GM21447 (cell line): ENCODE measurements around the gene ANGPTL1.
"Not testable (repeated sequence)": the region's sequence is repeated elsewhere in the genome, so short reads cannot be mapped to it uniquely, and the experiment has no call there.

Experiments
- ATAC-seq: cut with Tn5 transposase; IDR thresholded peaks from one replicate; pipeline ENCODE4 v1.9.1; 2021; ENCODE audit not compliant: unreplicated experiment

The ANGPTL1 gene

DNA sequence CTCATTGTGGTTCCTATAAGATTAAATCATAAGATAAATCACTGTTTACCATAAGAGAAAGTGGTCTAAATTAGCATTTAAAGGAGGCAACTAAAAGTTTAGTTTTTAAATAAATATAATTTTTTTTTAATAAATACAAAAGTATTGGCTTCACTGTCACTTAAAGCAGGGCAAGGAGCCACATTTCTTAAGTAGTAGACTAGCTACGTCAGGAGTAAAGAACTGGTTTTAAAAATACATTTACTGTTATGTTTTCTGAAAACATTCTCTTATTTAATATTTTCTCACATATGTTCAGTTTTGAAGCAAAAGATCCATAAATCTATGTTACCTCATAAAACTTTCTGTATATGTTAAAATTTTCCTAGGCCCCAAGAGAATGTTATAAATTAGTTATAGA is 2.2 kb downstream of the ANGPTL1 start:
- no peak for ATAC-seq

DNA sequence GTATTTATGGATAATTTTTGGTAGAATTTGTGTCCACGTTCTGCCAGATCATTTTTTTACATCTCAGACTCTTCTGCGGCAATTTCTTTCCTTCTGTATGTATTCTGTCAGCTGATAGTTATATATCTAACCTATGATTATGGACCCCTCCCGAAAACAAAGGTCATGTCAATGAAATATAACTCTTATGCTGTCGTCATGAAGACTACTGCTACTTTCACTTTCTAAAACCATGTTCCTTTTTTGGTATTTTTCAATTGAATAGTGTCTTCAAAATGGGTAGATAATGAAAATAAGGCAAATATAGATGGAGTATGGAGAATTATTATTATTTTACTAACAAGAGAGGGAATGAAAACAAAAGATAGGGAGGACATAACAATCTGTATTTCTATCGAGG is 3.2 kb downstream of the ANGPTL1 start:
- ATAC-seq: no peak

- no peak for ATAC-seq
Observed at GRCh38 chr1:178864326-178864725, 6.6 kb downstream of the ANGPTL1 start.

DNA sequence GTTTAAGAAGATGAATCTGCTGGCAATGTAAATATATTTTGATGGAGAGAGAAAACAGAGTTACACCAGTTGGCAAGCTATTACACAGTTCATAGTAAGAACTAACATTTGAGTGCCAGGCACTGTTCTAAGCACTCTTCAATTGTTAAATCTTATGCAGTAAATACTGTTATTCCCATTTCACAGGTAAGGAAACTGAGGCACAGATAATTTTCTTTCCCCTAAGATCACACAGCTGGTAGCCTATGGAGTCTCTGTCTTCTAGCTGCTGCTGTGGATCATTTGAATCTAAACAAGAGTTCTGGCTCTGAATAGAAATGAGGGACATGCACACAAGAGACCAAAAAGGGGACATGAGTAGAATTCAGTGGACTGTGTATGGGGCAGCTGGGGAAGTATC is 8.0 kb downstream of the ANGPTL1 start:
- ATAC-seq: no peak

- ATAC-seq: no peak
Observed at GRCh38 chr1:178862416-178862815, 8.5 kb downstream of the ANGPTL1 start.

GRCh38 chr1:178857126-178857525 is 13.8 kb downstream of the ANGPTL1 start:
- ATAC-seq: no peak

DNA sequence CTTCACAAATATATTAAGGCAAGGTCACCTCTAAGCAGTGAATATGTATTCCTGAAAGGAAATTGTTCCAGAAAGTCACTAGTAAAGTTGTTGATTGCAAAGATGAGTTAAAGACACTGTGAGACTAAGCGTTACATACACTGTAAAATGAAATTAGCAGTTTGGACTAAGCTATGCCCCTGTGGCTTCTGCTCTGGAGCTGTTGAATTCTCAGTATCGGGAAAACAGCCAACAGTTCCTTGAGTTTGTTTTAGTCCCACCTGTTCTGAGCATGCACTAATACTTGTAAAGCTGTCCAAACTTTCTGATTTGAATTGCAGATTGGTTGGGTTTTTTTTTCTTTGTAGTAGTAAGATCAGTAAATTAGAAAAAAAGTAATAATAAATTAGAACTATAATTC is 21.0 kb downstream of the ANGPTL1 start:
- no peak for ATAC-seq

DNA sequence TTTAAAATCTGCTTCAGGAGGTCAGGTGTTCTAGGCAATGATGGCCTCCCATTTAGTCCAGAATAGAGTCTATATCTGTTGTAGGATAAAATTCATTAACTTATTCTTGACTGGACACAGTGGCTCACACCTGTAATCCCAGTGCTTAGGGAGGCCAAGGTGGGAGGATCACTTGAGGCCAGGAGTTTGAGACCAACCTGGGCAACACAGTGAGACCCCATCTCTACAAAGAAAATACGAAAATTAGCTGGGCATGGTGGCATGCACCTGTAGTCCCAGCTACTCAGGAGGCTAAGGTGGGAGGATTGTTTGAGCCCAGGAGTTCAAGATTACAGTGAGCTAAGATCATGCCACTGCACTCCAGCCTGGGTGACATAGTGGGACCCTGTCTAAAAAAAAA is 23.0 kb downstream of the ANGPTL1 start:
- ATAC-seq: not testable (repeated sequence)

- no peak for ATAC-seq
Observed at GRCh38 chr1:178847396-178847849, 23.5 kb downstream of the ANGPTL1 start.

DNA sequence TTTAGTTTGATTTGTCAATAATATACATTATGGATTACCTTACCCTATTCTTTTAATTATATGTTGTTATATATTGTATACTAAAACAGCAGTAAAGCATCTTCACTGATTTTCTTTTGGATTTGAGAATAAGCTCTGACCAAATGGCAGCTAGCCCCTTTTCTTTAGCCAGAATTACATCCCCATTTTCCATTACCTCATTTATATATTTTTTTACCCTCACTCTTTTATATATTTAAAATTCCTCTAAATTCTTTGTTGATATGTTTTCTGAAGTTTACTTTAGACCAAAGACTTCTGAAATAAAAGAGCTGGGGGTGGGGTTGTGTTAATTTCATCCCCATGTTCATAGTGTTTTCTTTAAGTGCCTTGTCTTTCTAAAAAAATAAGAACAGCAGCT is 24.6 kb downstream of the ANGPTL1 start:
- no peak for ATAC-seq

- no peak for ATAC-seq
Observed at GRCh38 chr1:178844436-178844835, 26.4 kb downstream of the ANGPTL1 start.

DNA sequence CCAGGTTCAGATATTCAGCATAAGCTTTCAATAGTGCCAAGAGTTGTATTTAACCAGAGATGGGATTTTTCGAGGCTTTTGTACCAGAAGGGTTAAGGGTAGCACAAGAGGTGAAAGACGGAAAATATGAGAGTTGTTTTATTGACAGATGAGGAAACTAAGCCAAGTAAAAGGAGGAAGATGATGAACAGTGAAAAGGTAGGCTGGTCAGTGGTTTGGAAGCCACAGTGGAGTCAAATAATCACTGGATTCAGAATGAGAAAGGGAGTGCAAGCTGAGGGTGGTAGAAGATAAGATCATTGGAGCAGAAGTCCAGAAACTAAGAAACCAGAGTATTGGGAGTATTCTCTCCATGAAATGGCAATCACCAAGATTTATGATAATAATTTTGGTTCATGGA is 45.7 kb downstream of the ANGPTL1 start:
- ATAC-seq: no peak

DNA sequence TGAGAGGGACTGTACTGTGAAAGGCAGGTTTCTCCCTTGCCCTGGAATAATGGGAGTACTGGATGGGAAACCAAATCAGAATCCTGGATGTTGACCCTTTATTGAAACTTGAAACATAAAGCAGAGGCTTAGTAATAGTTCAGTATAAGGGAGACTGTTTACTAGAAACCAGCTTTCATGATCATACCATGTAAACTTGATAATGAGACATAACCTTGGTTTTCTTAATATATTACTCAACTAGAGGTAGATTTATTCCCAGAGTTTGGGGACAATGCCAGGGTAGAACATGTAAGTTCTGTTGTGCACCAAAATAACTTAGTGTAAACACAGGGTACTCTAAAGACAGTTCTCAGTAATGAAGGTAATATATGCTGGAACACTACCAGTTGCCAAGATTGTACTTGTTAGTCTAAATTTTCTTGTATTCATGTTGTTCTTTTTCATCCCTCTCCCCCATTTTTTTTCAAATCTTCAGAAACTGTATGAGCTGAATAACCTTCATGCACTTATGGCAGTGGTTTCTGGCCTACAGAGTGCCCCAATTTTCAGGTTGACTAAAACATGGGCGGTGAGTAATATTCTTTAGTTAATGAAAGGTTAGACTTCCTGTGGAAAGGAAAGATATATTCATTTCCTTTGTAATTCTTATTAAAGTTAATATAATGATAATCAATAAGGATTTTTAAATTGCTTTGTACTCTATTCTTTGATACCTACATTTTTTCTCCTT is 49.6 kb downstream of the ANGPTL1 start:
- ATAC-seq: no peak

DNA sequence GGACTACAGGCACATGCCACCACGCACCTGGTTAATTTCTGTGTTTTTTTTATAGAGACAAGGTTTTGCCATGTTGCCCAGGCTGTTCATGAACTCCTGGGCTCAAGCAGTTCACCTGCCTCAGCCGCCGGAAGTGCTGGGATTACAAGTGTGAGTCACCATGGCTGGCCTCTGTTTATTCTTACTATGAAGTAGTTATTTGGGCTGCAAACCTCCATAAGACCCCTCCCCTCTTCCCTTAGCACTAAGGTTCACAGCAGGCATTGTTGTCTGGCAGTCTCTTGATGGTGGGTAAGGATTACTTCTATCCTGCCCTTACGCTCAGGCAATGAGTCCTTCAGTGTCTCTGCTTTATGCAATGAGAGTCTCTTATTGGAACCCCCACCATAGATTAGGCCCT is 51.8 kb downstream of the ANGPTL1 start:
- ATAC-seq: no peak

- ATAC-seq: no peak
Observed at GRCh38 chr1:178818416-178818815, 52.5 kb downstream of the ANGPTL1 start.

GRCh38 chr1:178810585-178810984 is 60.3 kb downstream of the ANGPTL1 start:
- no peak for ATAC-seq

- no peak for ATAC-seq
Observed at GRCh38 chr1:178808529-178808928, 62.3 kb downstream of the ANGPTL1 start.

DNA sequence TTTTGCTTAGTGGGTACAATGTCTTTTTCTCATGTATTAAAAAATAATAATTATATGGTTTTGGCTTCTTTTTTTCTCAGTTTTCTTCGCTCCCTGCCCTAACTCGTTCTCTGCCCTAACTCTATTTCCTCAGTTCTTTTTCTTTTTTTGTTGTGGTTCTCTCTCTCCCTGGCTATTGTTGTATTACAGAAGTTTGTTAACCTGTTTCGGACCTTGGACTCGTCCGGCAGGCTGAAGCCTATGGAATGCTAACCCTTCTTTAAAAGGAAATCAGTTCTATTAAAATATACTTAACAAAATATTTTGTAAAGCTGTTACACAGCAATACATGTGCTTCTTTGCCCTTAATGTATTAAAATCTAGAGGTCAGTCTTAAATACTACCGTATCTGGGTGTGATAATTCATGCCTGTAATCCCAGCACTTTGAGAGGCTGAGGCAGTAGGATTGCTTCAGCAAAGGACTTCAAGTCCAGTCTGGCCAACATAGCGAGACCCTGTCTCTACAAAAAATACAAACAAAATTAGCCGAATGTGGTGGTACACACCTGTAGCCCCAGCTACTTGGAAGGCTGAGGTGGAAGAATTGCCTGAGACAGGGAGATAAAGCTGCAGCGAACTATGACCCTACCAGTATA is 64.1 kb downstream of the ANGPTL1 start:
- no peak for ATAC-seq

DNA sequence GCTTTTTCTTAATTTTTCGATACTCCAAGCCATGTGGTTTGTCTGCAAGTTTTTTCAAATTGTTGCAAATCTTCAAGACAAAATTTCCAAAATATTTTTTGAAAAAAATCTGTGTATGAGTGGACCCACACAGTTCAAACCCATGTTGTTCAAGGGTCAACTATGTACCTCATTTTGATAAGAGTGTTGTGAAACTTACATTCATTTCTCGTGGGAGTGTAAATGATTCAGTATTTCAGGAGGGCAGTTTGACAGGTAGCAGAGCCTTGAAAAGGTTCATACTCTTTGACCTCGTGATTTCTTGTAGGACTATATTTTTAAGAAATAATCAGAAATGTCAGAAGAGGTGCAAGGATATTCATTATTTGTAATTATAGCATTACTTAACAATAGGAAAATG is 68.0 kb downstream of the ANGPTL1 start:
- ATAC-seq: no peak
